ENCODE data around the gene RBM38. TPM values are rescaled to one million over a fixed set of nuclear protein-coding genes. Genes with fewer than 3 reads are reported as not detected.

Gene RBM38
- total and polyA plus RNA-seq, 2 of the 13 experiments (the other 11 are each of a cell fraction or from before 2014, with no cell fraction given): 24.2 to 34.2 TPM

- TF ChIP-seq, protein P1, sequence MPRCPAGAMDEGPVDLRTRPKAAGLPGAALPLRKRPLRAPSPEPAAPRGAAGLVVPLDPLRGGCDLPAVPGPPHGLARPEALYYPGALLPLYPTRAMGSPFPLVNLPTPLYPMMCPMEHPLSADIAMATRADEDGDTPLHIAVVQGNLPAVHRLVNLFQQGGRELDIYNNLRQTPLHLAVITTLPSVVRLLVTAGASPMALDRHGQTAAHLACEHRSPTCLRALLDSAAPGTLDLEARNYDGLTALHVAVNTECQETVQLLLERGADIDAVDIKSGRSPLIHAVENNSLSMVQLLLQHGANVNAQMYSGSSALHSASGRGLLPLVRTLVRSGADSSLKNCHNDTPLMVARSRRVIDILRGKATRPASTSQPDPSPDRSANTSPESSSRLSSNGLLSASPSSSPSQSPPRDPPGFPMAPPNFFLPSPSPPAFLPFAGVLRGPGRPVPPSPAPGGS (CRISPR knock-in tag; IDR thresholded peaks at IDR 0.05): no peak
- TF ChIP-seq SUZ12 (IDR thresholded peaks at IDR 0.05; ENCODE audit: low read depth, low read length): no peak
- TF ChIP-seq, protein P2, sequence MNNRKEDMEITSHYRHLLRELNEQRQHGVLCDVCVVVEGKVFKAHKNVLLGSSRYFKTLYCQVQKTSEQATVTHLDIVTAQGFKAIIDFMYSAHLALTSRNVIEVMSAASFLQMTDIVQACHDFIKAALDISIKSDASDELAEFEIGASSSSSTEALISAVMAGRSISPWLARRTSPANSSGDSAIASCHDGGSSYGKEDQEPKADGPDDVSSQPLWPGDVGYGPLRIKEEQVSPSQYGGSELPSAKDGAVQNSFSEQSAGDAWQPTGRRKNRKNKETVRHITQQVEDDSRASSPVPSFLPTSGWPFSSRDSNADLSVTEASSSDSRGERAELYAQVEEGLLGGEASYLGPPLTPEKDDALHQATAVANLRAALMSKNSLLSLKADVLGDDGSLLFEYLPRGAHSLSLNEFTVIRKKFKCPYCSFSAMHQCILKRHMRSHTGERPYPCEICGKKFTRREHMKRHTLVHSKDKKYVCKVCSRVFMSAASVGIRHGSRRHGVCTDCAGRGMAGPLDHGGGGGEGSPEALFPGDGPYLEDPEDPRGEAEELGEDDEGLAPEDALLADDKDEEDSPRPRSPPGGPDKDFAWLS (CRISPR knock-in tag; IDR thresholded peaks at IDR 0.05; ENCODE audit: borderline replicate concordance): no peak
- peak; percentile 80 for TF ChIP-seq CBX5 (CRISPR knock-in tag; IDR thresholded peaks at IDR 0.05; ENCODE audit: borderline replicate concordance)
- TF ChIP-seq DPF2 (CRISPR knock-in tag; IDR thresholded peaks at IDR 0.05; ENCODE audit: borderline replicate concordance, low read depth): no peak
- no peak for TF ChIP-seq SIN3B (IDR thresholded peaks at IDR 0.05; ENCODE audit: low read length)
- TF ChIP-seq EHMT2 (IDR thresholded peaks at IDR 0.05; ENCODE audit: borderline replicate concordance, low read depth, low read length): peak; percentile 34; the same call in 1 of the 2 replicates
- TF ChIP-seq HES4 (CRISPR knock-in tag; IDR thresholded peaks at IDR 0.05; ENCODE audit: borderline replicate concordance): no peak
- TF ChIP-seq ZNF362 (CRISPR knock-in tag; IDR thresholded peaks at IDR 0.05; ENCODE audit: borderline replicate concordance): no peak
- TF ChIP-seq REL (CRISPR knock-in tag; conservative IDR thresholded peaks at IDR 0.05): no peak
- TF ChIP-seq ZNF547 (CRISPR knock-in tag; IDR thresholded peaks at IDR 0.05): peak; percentile 79; the same call in 1 of the 2 replicates
- TF ChIP-seq SSRP1 (CRISPR knock-in tag; IDR thresholded peaks at IDR 0.05): no peak
- TF ChIP-seq RFX5 (IDR thresholded peaks at IDR 0.05; ENCODE audit: low read depth, low read length): no peak
- peak; percentile 58; the same call in 1 of the 2 replicates for TF ChIP-seq ZSCAN9 (CRISPR knock-in tag; IDR thresholded peaks at IDR 0.05; ENCODE audit: borderline replicate concordance)
- TF ChIP-seq ZNF737 (CRISPR knock-in tag; IDR thresholded peaks at IDR 0.05; ENCODE audit: borderline replicate concordance): no peak
- peak; percentile 77 for TF ChIP-seq GATAD2A (CRISPR knock-in tag; IDR thresholded peaks at IDR 0.05)
- TF ChIP-seq ZNF792 (CRISPR knock-in tag; IDR thresholded peaks at IDR 0.05): peak; percentile 87
- no peak for TF ChIP-seq KDM4B (CRISPR knock-in tag; IDR thresholded peaks at IDR 0.05)
- peak; percentile 60 for TF ChIP-seq GABPB1 (CRISPR knock-in tag; IDR thresholded peaks at IDR 0.05)
- peak; percentile 51; the same call in 1 of the 2 replicates for TF ChIP-seq DMAP1 (CRISPR knock-in tag; IDR thresholded peaks at IDR 0.05)
- TF ChIP-seq MIER3 (CRISPR knock-in tag; IDR thresholded peaks at IDR 0.05; ENCODE audit: borderline replicate concordance): no peak
- TF ChIP-seq, protein P3, sequence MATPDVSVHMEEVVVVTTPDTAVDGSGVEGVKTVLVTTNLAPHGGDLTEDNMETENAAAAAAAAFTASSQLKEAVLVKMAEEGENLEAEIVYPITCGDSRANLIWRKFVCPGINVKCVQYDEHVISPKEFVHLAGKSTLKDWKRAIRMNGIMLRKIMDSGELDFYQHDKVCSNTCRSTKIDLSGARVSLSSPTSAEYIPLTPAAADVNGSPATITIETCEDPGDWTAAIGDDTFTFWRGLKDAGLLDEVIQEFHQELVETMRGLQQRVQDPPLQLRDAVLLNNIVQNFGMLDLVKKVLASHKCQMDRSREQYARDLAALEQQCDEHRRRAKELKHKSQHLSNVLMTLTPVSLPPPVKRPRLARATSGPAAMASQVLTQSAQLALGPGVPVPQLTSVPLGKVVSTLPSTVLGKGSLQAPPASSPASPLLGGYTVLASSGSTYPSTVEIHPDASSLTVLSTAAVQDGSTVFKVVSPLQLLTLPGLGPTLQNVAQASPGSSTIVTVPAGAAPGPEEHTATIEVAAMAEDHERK (CRISPR knock-in tag; IDR thresholded peaks at IDR 0.05; ENCODE audit: low read depth): no peak
- TF ChIP-seq SRF (IDR thresholded peaks at IDR 0.05; ENCODE audit: low read depth, low read length): no peak
- no peak for TF ChIP-seq AKAP8 (CRISPR knock-in tag; IDR thresholded peaks at IDR 0.05)
- TF ChIP-seq RNF2 (conservative IDR thresholded peaks at IDR 0.05; ENCODE audit: low read depth): peak; percentile 74; the same call in 1 of the 2 replicates
- 0 out of 2 replicates have a peak, but pooled peaks have one; percentile 62 for TF ChIP-seq NFATC3 (CRISPR knock-in tag; IDR thresholded peaks at IDR 0.05)
Observed at GRCh38 chr20:57435498-57436222, 44.5 kb downstream of the RBM38 start (continued).
